ENCODE results near the gene RGS12. TPM values are rescaled to one million over a fixed set of nuclear protein-coding genes. Genes with fewer than 3 reads are reported as not detected.

The RGS12 gene
- polyA plus RNA-seq, 1 of the 3 experiments (the other 2 are of a cell fraction) = 18.4 TPM

GRCh38 chr4:3323071-3323481, 30.3 kb downstream of the RGS12 start (continued):
- TF ChIP-seq POLR2AphosphoS5 (IDR thresholded peaks at IDR 0.05; ENCODE audit: low read depth, low read length) = no peak

DNA sequence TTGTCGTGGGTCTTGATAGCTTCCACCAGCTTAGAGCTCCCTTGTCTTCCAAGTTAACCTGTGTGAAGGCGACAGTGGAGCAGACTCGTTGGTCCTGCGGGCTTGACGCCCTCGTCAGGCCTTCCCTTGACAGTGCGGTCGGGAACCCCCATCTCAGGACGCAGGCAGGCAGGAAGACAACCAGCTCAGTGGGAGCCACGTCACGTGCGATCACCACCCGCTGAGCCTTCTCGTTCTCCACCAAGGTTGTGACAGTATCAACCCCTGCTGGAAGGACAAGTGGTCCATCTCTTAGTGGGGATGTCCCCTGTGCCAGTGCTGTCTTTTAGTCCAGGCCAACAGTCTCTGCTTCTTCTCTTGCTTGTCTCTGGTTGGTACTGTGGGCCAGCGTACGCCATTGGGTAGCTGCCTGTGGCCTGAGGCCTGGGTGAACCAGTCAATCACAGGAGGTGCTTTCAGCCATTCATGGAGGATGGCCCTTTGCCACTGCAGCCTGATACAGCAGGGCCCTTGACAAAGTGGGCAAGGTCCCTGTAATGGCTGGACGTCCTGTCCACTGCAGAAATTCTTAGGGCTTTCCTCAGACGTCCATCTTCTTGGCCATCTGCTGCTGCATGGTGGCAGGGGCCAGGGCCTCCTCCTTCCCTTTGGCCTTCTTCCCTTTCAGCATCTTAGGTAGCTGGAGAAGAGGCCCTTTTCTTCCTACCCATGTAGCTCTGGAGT, 31.4 kb downstream of the RGS12 start:
- no peak overlapping the region for H3K9ac ChIP-seq
- no peaks in the 10 kb centered on the region for H3K9me3 ChIP-seq
- H3K36me3 ChIP-seq (replicated peaks in 1 of 2; ENCODE audit: control insufficient read depth in 1 of 2, insufficient read depth in 2 of 2, low read length in 1 of 2) = peaks cover 0 to 8% of the 10 kb centered on the region in 2 experiments
- H3K4me2 ChIP-seq = no peak overlapping the region
- CTCF ChIA-PET = interaction anchor here (1.4 to 3.0 kb wide), 3 partner anchors 22 to 156 kb away, joined by 5 to 13 read pairs (median 5); no protein-coding TSS in a partner anchor
- no peak overlapping the region for H3K4me3 ChIP-seq (ENCODE audit: low read depth in 2 of 2, low read length in 1 of 2)
- H3K79me2 ChIP-seq (ENCODE audit: insufficient read depth) = peaks cover 90% of the 10 kb centered on the region
- POLR2A ChIA-PET = no interaction called here
- H2AFZ ChIP-seq (ENCODE audit: low read depth) = no peak overlapping the region
- TF ChIP-seq, protein P1, sequence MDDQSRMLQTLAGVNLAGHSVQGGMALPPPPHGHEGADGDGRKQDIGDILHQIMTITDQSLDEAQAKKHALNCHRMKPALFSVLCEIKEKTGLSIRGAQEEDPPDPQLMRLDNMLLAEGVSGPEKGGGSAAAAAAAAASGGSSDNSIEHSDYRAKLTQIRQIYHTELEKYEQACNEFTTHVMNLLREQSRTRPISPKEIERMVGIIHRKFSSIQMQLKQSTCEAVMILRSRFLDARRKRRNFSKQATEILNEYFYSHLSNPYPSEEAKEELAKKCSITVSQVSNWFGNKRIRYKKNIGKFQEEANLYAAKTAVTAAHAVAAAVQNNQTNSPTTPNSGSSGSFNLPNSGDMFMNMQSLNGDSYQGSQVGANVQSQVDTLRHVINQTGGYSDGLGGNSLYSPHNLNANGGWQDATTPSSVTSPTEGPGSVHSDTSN (IDR thresholded peaks at IDR 0.05) = no peak
- TF ChIP-seq NFIC (IDR thresholded peaks at IDR 0.05; ENCODE audit: borderline replicate concordance) (no peak), FOXJ3 (CRISPR knock-in tag; IDR thresholded peaks at IDR 0.05) (no peak), NRF1 (IDR thresholded peaks at IDR 0.05; ENCODE audit: low read depth, low read length) (no peak), MAX (IDR thresholded peaks at IDR 0.05; ENCODE audit: low read depth) (no peak), EZH2phosphoT487 (IDR thresholded peaks at IDR 0.05; ENCODE audit: borderline replicate concordance, low read depth) (no peak), REST (IDR thresholded peaks at IDR 0.05; ENCODE audit: low read depth, low read length) (no peak), SIN3A (IDR thresholded peaks at IDR 0.05; ENCODE audit: borderline replicate concordance, low read depth, low read length) (no peak), JUND (IDR thresholded peaks at IDR 0.05) (no peak), GABPA (IDR thresholded peaks at IDR 0.05; ENCODE audit: low read depth) (no peak)
- TF ChIP-seq, protein P2, sequence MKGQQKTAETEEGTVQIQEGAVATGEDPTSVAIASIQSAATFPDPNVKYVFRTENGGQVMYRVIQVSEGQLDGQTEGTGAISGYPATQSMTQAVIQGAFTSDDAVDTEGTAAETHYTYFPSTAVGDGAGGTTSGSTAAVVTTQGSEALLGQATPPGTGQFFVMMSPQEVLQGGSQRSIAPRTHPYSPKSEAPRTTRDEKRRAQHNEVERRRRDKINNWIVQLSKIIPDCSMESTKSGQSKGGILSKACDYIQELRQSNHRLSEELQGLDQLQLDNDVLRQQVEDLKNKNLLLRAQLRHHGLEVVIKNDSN (IDR thresholded peaks at IDR 0.05; ENCODE audit: borderline replicate concordance, low read depth) = no peak
- TF ChIP-seq, protein P3, sequence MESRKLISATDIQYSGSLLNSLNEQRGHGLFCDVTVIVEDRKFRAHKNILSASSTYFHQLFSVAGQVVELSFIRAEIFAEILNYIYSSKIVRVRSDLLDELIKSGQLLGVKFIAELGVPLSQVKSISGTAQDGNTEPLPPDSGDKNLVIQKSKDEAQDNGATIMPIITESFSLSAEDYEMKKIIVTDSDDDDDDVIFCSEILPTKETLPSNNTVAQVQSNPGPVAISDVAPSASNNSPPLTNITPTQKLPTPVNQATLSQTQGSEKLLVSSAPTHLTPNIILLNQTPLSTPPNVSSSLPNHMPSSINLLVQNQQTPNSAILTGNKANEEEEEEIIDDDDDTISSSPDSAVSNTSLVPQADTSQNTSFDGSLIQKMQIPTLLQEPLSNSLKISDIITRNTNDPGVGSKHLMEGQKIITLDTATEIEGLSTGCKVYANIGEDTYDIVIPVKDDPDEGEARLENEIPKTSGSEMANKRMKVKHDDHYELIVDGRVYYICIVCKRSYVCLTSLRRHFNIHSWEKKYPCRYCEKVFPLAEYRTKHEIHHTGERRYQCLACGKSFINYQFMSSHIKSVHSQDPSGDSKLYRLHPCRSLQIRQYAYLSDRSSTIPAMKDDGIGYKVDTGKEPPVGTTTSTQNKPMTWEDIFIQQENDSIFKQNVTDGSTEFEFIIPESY (IDR thresholded peaks at IDR 0.05; ENCODE audit: borderline replicate concordance, low read depth) = no peak
- H3F3A ChIP-seq (replicated peaks; ENCODE audit: insufficient read depth) = no peaks in the 10 kb centered on the region
- H3K9me2 ChIP-seq = no peaks in the 10 kb centered on the region
- WGBS (ENCODE audit: low lambda C conversion rate) = 94% methylated on average over 10 of the region's 18 CpGs
- H3K4me1 ChIP-seq (ENCODE audit: control insufficient read depth in 1 of 2, insufficient read depth in 2 of 2, low read depth in 1 of 2, low read length in 1 of 2) = peaks cover 4 to 14% of the 10 kb centered on the region in 2 experiments; a peak in 2 of 4 replicates
- no peaks in the 10 kb centered on the region for H3K27me3 ChIP-seq (ENCODE audit: insufficient read depth)
- peaks cover 18% of the 10 kb centered on the region for H4K20me1 ChIP-seq (ENCODE audit: insufficient read depth)
- no peak for DNase-seq
- no peak overlapping the region for H3K27ac ChIP-seq (ENCODE audit: low read depth in 2 of 2, low read length in 1 of 2)

Data from SK-N-SH (cell line).